NCI-H226 (cell line): Measurements from ENCODE around the gene NME4.

Experiments
- DNase-seq: peaks from one replicate; pipeline ENCODE4 v3.0.0-alpha.2; 2015

NME4 gene

GRCh38 chr16:440627-441026 is 43.6 kb downstream of the NME4 start:
- DNase-seq: no peak

GRCh38 chr16:441447-441846 is 44.4 kb downstream of the NME4 start:
- DNase-seq: no peak

GRCh38 chr16:442976-443375 is 46.0 kb downstream of the NME4 start:
- DNase-seq: no peak

GRCh38 chr16:444027-444426 is 47.0 kb downstream of the NME4 start:
- no peak for DNase-seq

- DNase-seq: no peak
Measured at GRCh38 chr16:445566-445965, 48.6 kb downstream of the NME4 start.
